Neuronal stem cell (in vitro differentiated cells): ENCODE results near the gene CPPED1.

Source experiments
- DNase-seq: peaks from one replicate; pipeline ENCODE4 v3.0.0-alpha.2; 2013; ENCODE audit warnings: low spot score
- H2AFZ ChIP-seq: one replicate; pipeline ENCODE4 v1.6.1; 2013; ENCODE audit warnings: mild to moderate bottlenecking, low read length, inconsistent platforms
- H2AK5ac ChIP-seq: 2 replicates; pipeline ENCODE4 v1.6.1; 2013; ENCODE audit warnings: low read depth, mild to moderate bottlenecking, inconsistent platforms, low read length, moderate library complexity, mixed read lengths
- H2BK120ac ChIP-seq: 2 replicates; pipeline ENCODE4 v1.6.1; 2013; ENCODE audit warnings: low read depth, mild to moderate bottlenecking, inconsistent platforms, low read length, moderate library complexity, mixed read lengths
- H2BK12ac ChIP-seq: one replicate; pipeline ENCODE4 v1.6.1; 2013; ENCODE audit warnings: low read length, inconsistent platforms
- H2BK15ac ChIP-seq: 2 replicates; pipeline ENCODE4 v1.6.1; 2013; ENCODE audit warnings: mild to moderate bottlenecking, low read length, inconsistent platforms, mixed read lengths
- H2BK5ac ChIP-seq: one replicate; pipeline ENCODE4 v1.6.1; 2013; ENCODE audit warnings: inconsistent platforms, mild to moderate bottlenecking, low read length, moderate library complexity
- H3K14ac ChIP-seq: one replicate; pipeline ENCODE4 v1.6.1; 2013; ENCODE audit warnings: low read length, inconsistent platforms
- H3K18ac ChIP-seq: 2 replicates; pipeline ENCODE4 v1.6.1; 2013; ENCODE audit warnings: low read length, inconsistent platforms
- H3K23ac ChIP-seq: 2 replicates; pipeline ENCODE4 v1.6.1; 2013; ENCODE audit warnings: low read depth, mild to moderate bottlenecking, mixed read lengths, low read length, inconsistent platforms; ENCODE audit not compliant: poor library complexity
- H3K27ac ChIP-seq: replicated peaks from 3 replicates; pipeline ENCODE4 v1.5.1; 2013; ENCODE audit warnings: low read length, inconsistent platforms
- H3K27me3 ChIP-seq, 3 experiments: 2 replicates each; pipeline ENCODE4 v1.6.1; 2013; ENCODE audit warnings: low read length in 3 of 3, mild to moderate bottlenecking in 2 of 3, inconsistent platforms in 1 of 3, low read depth in 1 of 3, mixed read lengths in 1 of 3, moderate library complexity in 1 of 3; ENCODE audit not compliant: control insufficient read depth in 3 of 3, insufficient read depth in 3 of 3
- H3K36me3 ChIP-seq, 2 donors: replicated peaks in 1 of 2; 2 replicates each; pipeline ENCODE4 v1.6.1; 2013; ENCODE audit warnings: low read length in 2 of 2; ENCODE audit not compliant: control insufficient read depth in 2 of 2, insufficient read depth in 2 of 2
- H3K4ac ChIP-seq: 2 replicates; pipeline ENCODE4 v1.6.1; 2013; ENCODE audit warnings: inconsistent platforms, mild to moderate bottlenecking, low read length, moderate library complexity
- H3K4me1 ChIP-seq, 2 donors: 1 replicate in 1 of 2; 2 replicates in 1 of 2; pipeline ENCODE4 v1.6.1; 2013; ENCODE audit warnings: low read length in 2 of 2, low read depth in 1 of 2; ENCODE audit not compliant: control insufficient read depth in 2 of 2, insufficient read depth in 1 of 2
- H3K4me2 ChIP-seq: one replicate; pipeline ENCODE4 v1.6.1; 2013; ENCODE audit warnings: mild to moderate bottlenecking, low read length, inconsistent platforms; ENCODE audit not compliant: insufficient read depth, poor library complexity, severe bottlenecking
- H3K4me3 ChIP-seq, 2 donors: 2 replicates each; pipeline ENCODE4 v1.5.1; 2013; ENCODE audit warnings: low read length in 2 of 2, mild to moderate bottlenecking in 2 of 2, inconsistent platforms in 1 of 2, moderate library complexity in 1 of 2
- H3K79me1 ChIP-seq: one replicate; pipeline ENCODE4 v1.6.1; 2013; ENCODE audit warnings: low read depth, mild to moderate bottlenecking, inconsistent platforms, low read length, moderate library complexity
- H3K9ac ChIP-seq: one replicate; pipeline ENCODE4 v1.6.1; 2013; ENCODE audit warnings: mild to moderate bottlenecking, low read depth, low read length, inconsistent platforms; ENCODE audit not compliant: poor library complexity
- H3K9me3 ChIP-seq, 2 donors: replicated peaks in 1 of 2; 2 replicates each; pipeline versions ENCODE3 to v1.6.1; 2013; ENCODE audit warnings: low read length in 2 of 2, mild to moderate bottlenecking in 2 of 2, inconsistent platforms in 1 of 2, low read depth in 1 of 2, mixed read lengths in 1 of 2, moderate library complexity in 1 of 2; ENCODE audit not compliant: control insufficient read depth in 2 of 2, insufficient read depth in 1 of 2
- H4K8ac ChIP-seq: one replicate; pipeline ENCODE4 v1.6.1; 2013; ENCODE audit warnings: low read depth, mild to moderate bottlenecking, inconsistent platforms, low read length, moderate library complexity
- H4K91ac ChIP-seq: one replicate; pipeline ENCODE4 v1.6.1; 2013; ENCODE audit warnings: low read length, low read depth, mild to moderate bottlenecking, inconsistent platforms; ENCODE audit not compliant: poor library complexity
- WGBS, 2 donors: extraction: QIAGEN DNeasy Blood & Tissue Kit; methylation state at CpG; one replicate each; pipeline ENCODE4 v1.1.7; 2013; ENCODE audit warnings: missing lambda C conversion rate in 2 of 2, mixed read lengths in 1 of 2; ENCODE audit not compliant: insufficient read length in 2 of 2, insufficient replicate concordance in 1 of 2; ENCODE audit errors: extremely low coverage in 2 of 2; 5-methylcytosine and 5-hydroxymethylcytosine counted together

The CPPED1 gene

DNA sequence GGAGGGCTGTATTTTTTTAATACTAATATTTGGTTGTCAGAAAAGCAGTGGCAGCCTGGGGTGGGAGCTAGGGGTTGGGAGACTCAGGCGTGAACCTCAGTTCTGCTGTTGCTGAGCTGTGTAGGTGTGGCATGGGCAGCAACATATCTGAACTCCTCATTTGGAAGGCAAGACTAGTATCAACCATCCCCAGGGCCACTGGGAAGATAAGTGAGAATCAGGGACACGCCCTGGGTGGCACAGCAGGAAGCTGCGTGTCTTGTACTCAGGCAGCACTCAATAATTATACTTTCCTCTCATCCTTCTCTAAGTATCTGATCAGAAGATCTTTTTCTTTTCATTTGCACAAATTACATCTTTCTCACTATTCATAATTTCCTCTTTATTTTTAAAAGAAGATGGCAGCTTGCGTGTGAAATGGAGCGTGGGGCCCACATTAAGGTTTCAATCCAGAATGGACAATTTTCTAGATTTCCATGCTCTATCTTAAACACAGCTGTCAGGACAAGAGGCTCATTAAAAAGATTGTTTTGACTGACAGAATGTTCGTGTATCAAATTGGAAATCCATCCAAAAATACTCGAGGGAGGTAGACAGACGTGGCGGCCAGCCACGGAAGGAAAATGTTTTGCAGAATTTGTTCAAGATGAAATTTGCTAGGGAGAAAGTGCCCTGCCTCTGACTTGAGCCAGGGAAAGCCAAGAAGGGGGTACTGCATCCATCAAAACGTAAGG, 121.1 kb downstream of the CPPED1 start:
- H3K14ac ChIP-seq, result no peak overlapping the region
- H2BK12ac ChIP-seq, result no peak overlapping the region
- no peak overlapping the region for H4K8ac ChIP-seq
- no peak overlapping the region for H3K9ac ChIP-seq
- H2BK5ac ChIP-seq, result no peak overlapping the region
- H3K4me3 ChIP-seq, result peak overlapping the region in 1 of 2 donors; percentile 50
- H3K27ac ChIP-seq, result no peak overlapping the region
- no peaks in the 10 kb centered on the region for H3K36me3 ChIP-seq
- no CpG with 5 or more reads among the region's 11 CpGs for WGBS, 2 donors
- no peak overlapping the region for H2BK15ac ChIP-seq
- no peaks in the 10 kb centered on the region for H3K27me3 ChIP-seq
- H3K4me1 ChIP-seq, result no peaks in the 10 kb centered on the region
- no peak overlapping the region for H2BK120ac ChIP-seq
- no peak overlapping the region for H3K4ac ChIP-seq
- no peak for DNase-seq
- no peak overlapping the region for H3K23ac ChIP-seq
- H3K9me3 ChIP-seq, result no peaks in the 10 kb centered on the region
- H2AFZ ChIP-seq, result no peak overlapping the region
- H3K79me1 ChIP-seq, result no peaks in the 10 kb centered on the region
- no peak overlapping the region for H4K91ac ChIP-seq
- H3K18ac ChIP-seq, result no peak overlapping the region
- H2AK5ac ChIP-seq, result no peak overlapping the region
- H3K4me2 ChIP-seq, result no peak overlapping the region

DNA sequence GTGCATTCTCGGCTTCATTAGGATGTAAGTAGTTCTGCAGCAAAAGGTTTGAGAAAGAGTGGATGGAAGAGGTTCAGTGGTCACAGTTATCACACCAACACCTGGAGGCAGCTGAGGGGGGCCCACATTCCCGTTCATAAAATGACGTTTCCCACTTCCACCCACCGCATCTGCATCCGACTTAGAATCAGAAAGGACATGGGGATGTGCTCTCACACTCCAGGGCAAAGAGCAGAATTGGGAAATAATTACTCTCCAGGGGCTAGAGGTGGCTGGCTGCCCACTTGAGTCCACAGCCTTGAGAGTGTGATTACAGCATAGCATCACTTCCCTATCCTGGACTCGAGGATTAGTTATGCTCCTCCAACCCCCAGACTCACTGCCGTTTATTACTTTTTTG, 122.0 kb downstream of the CPPED1 start:
- Histone ChIP-seq H3K18ac (no peak overlapping the region), H3K4me3 (no peak overlapping the region), H3K27me3 (no peaks in the 10 kb centered on the region), H2AFZ (no peak overlapping the region), H3K23ac (no peak overlapping the region), H3K9ac (no peak overlapping the region), H3K4me2 (no peak overlapping the region), H4K8ac (no peak overlapping the region), H3K36me3 (no peaks in the 10 kb centered on the region), H2BK5ac (no peak overlapping the region), H3K4ac (no peak overlapping the region), H3K4me1 (no peaks in the 10 kb centered on the region), H3K79me1 (no peaks in the 10 kb centered on the region), H3K9me3 (no peaks in the 10 kb centered on the region), H2BK15ac (no peak overlapping the region), H2BK12ac (no peak overlapping the region), H2AK5ac (no peak overlapping the region), H2BK120ac (no peak overlapping the region), H4K91ac (no peak overlapping the region), H3K14ac (no peak overlapping the region), H3K27ac (no peak overlapping the region)
- no CpG with 5 or more reads among the region's 7 CpGs for WGBS, 2 donors
- no peak for DNase-seq

DNA sequence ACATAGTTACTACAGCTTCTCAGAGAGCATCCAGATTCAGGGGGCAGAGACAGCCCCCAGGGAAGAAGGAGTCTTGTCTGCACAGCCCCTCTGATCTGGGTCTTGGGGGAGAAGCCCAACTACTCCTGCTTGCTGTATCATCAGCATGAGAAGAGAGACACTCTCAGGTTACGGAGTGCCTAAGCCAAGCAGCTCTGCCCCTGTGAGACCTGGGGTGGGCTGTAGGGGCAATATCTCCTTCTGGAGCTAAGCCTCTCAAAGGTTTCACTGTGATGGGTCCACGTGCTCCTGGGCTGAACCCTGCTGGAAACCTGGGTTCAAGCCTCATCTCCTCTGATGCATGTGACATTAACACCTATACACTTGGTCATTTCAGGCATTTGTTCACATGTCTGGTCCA, 123.2 kb downstream of the CPPED1 start:
- Histone ChIP-seq H3K4me3 (no peak overlapping the region), H4K91ac (no peak overlapping the region), H3K9ac (no peak overlapping the region), H3K36me3 (no peaks in the 10 kb centered on the region), H3K27ac (no peak overlapping the region), H3K4me2 (no peak overlapping the region), H3K79me1 (no peaks in the 10 kb centered on the region), H4K8ac (no peak overlapping the region), H3K4ac (no peak overlapping the region), H2BK12ac (no peak overlapping the region), H2AK5ac (no peak overlapping the region), H2BK15ac (no peak overlapping the region), H3K9me3 (no peaks in the 10 kb centered on the region), H2AFZ (no peak overlapping the region), H2BK5ac (no peak overlapping the region), H3K14ac (no peak overlapping the region), H3K27me3 (no peaks in the 10 kb centered on the region), H2BK120ac (no peak overlapping the region), H3K4me1 (no peaks in the 10 kb centered on the region), H3K23ac (no peak overlapping the region), H3K18ac (no peak overlapping the region)
- no peak for DNase-seq
- WGBS, 2 donors, result no CpG with 5 or more reads among the region's 2 CpGs

GRCh38 chr16:12679660-12680272, 123.9 kb downstream of the CPPED1 start:
- Histone ChIP-seq H3K27ac (no peak overlapping the region), H3K14ac (no peak overlapping the region), H4K8ac (no peak overlapping the region), H2AFZ (no peak overlapping the region), H4K91ac (no peak overlapping the region), H3K18ac (no peak overlapping the region), H2BK120ac (no peak overlapping the region), H3K9ac (no peak overlapping the region), H3K4me1 (no peaks in the 10 kb centered on the region), H2BK12ac (no peak overlapping the region), H3K23ac (no peak overlapping the region), H3K4me2 (no peak overlapping the region), H3K36me3 (no peaks in the 10 kb centered on the region), H2BK15ac (no peak overlapping the region), H3K27me3 (no peaks in the 10 kb centered on the region), H3K79me1 (no peaks in the 10 kb centered on the region), H3K4me3 (no peak overlapping the region), H2AK5ac (no peak overlapping the region), H3K4ac (no peak overlapping the region), H3K9me3 (no peaks in the 10 kb centered on the region), H2BK5ac (no peak overlapping the region)
- DNase-seq, result no peak
- WGBS, 2 donors, result no CpG with 5 or more reads among the region's 3 CpGs
